Activated CD4-positive, alpha-beta T cell treated with anti-CD3 and anti-CD28 coated beads, Interleukin-2, amount 50 U/mL, for 48 hours (primary cell): ENCODE measurements around the gene PLXDC2.

Source experiments
- DNase-seq, 2 experiments: peaks; one replicate each; pipeline ENCODE4 v3.0.0-alpha.2; 2020

PLXDC2 gene

DNA sequence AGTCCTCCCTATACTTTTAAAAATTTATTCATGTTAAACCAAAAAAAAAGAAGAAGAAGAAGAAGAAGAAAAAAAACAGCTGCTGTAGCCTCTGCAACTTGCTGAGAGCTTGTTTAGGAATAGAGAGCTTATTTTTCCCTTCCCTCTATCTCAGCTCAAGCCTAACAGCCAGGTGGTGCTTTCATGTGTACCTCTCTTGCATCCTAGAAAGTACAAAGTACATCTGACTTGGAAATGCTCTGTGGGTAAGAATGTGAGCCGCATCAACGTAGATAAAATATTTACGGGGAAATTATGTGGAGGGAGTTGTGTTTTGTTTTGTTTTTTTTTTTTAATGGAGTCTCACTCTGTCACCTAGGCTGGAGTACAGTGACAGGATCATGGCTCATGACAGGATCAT is 99.6 kb downstream of the PLXDC2 start:
- DNase-seq = no peak

DNA sequence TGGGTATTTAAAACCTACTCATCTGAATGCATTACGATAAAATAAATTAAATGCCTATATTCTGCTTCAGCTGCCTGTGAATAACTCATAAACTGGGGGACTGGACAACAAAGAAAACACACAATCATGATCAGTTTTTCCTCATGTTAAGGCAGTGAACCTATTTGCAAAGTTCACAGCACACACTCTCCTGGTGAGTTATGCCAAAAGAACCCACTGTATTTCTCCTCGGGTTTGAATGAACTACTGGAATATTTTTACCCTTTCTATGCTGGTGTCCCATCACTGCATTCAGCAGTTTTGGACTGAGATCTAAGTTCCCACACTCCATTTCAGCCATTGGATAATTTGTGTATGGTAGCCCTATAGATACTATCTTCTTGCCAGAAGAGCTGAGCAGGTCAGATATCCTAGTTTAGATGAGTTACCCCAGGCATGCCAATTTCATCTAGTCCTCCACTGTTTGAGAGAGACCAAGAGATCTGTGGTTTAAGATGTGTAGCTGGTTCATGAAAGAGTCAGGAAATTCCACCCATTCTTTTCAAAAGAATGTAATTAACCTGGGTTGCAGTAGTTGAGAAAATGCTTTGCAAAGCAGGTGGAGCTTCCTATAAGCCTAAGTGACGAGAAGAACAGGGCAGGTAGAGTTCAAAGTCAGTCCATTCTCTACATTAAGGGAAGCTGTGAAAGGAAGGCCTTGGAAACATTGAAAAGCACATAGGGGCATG is 101.7 kb downstream of the PLXDC2 start:
- no peak for DNase-seq

DNA sequence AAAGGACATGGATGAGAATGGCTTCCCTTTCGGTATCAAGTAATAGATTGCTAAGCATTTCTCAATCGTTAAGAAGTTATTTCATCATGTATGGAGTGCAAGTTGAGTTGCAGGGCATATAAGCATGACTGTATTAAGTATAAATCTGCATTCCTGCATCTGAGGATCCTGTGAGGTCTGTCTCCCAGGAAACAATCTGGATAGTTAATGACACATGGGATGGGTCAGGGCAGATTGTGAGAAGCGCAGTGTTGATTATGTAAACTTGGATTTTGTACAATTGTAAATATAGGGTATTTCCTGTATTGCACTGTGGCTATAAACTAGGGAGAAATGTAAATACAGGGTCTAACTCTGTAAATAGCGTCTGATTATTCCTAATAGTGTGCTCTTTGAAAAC is 102.6 kb downstream of the PLXDC2 start:
- no peak for DNase-seq

DNA sequence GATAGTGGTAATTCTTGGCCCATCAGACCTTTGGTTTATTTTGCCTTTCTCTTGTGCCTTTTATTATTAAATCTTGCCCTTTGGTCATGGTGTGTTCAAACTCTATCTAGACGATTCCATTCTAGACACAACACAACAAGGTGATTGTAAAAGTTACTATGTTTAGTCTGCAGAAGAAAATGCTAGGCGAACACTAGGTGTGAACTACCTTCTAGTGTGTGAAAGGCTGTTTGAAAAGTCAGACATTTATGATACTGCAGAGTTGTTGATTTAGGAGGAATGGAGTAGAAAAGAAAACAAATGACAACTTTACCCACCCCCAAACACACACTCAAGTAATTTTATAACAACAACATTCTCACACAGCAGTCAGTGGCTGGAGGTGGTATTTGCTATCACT is 103.4 kb downstream of the PLXDC2 start:
- no peak for DNase-seq

DNA sequence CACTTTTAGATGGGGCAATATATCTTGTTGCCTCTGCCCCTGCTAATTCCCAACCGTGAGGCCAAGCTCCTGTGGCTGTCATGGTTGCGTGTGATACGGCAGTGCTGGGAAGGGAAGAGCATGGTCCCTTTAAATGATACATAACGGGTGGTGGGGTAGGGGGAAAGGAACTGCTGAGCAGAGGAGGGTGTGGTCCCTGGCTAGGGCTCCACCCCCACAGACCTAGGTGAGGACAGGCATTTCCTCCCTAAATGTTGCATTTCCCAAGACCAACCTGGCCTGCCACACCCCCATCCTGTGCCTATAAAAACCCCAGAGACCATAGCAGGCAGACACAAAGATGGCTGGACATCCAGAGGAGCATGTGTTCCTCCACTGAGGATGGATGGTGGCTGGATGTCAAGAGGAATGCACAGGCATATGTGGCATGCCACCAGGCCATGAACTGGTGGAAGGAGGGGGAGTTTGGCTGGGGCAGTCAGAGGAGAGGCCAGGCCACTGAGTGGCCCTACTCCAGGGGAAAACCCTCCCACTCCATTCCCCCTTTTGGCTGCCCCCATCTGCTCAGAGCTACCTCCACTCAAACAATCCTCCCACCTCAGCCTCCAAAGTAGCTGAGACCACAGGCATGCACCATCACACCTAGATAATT is 104.0 kb downstream of the PLXDC2 start:
- DNase-seq = no peak

DNA sequence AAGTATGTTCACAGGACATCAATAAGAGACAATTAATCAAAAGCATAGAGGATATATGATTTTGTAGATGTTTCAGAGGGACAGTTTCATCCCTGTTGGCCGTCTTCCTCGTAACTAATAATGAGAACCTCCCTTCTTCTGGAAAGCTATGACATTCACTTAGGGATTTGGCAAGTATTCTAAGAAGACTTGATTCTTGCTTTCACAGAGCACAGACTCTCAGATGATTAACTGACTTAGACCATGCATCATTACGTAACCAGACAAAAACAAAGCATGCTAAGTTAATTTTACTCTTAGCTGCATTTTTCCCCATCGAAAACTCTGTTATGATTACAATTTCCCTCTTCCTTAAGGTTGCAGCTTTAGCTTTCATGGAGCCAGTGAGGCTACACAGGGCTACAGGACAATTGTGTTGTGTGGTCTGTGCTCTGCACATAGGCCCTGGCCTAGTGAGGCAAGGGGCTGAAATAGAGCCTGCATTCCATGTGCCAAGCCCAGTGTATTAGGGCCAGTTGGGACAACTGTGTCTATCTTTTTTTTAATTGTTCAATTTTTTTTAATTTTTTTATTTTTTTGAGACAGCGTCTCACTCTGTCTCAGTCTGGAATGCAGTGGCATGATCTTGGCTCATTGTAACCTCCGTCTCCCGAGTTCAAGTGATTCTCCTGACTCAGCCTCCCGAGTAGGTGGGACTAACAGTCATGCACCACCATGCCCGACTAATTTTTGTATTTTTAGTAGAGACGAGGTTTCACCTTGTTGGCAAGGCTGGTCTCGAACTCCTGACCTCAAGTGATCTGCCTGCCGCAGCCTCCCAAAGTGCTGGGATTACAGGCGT is 105.3 kb downstream of the PLXDC2 start:
- DNase-seq = no peak

DNA sequence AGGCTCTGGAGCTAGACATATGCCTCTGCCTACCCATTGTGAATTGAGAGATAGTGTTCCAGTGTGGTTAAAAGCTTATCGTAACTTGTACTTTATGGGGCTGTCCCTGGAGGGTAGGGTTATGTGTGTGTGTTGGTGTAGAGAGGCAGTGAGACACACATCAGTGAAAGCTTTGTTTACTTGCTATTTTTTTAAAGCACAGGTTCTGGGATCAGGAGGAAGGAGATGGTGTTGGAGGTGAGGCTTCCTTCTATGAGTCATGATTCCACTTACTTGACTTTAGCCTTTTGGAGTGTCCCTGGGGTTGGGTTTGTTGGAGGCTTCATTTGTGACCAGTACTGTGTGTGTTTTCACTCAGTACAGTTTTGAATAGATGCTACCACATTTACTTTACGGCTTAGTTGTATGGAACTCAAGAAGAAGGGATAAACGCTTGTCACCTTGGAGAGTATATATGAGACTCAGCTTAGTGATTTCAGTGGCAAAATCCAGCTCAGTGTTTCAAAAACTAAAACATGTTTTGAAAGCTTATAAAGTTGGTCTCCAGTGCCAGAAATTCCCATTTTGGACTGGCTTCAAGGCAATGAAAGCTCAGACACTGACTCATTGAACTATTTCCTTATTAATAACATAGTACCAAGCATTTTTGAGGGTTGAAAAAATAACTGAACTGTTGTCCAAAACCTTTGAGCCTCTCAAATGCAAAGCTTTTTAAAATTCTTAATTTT is 106.2 kb downstream of the PLXDC2 start:
- DNase-seq = no peak

DNA sequence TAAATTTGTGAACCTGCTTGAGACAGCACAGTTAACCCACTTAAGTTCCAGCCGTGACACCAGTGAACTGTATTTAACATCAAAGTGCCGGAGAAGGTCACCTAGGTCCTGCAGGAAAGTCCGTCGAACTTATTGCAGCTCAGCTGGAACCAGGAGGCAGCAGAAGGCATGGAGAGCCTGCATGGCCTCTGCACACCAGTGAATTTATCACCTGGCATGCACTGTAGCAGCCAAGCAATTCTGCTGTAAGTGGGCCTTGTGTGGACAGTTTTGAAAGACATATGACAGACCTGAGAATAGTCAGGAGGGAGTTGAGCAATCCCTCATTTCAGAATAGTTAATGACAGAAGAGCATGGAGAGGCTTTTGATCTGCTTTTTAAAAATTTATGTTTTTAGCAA is 108.8 kb downstream of the PLXDC2 start:
- no peak for DNase-seq

DNA sequence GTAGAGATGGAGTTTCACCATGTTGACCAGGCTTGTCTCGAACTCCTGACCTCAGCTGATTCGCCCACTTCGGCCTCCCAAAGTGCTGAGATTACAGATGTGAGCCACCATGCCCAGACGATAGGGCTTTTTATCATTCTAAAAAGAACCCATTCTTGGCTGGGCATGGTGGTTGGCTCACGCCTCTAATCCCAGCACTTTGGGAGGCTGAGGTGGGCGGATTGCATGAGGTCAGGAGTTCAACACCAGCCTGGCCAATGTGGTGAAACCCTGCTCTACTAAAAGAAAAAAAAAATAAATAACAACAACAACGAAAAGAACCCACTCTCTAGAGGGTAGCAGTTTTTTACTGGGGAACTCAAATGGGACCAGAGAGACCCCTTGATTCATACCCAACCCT is 112.7 kb downstream of the PLXDC2 start:
- DNase-seq = no peak

DNA sequence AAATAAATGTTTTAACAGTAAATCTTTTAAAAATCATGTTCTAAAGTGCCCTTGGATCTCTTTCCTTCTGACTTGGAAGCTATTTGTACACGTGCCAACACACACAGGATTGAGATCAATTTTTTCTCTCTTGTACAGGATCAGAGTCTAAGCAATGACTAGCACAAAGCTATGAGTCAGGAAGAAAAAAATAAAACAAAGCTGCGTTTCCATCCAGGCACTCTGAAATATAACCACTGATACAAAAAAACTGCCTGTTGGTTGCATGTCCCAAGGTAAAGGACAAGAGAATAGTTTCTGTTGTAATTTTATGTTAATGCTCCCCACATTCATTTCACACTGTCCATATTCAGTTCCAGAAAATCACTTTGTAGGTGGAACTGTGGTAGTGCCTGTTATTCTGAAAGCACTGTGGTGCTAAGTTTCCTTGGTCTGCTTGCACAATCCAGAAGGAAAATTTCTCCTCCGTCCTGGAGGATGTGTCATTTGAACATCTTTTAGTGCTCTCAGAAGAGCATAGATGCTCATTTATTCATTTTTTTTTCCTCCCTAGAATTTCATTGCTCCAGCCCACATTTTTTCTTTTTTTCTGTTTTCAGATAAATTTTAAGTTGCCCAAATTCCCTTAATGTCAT is 113.4 kb downstream of the PLXDC2 start:
- DNase-seq = no peak

DNA sequence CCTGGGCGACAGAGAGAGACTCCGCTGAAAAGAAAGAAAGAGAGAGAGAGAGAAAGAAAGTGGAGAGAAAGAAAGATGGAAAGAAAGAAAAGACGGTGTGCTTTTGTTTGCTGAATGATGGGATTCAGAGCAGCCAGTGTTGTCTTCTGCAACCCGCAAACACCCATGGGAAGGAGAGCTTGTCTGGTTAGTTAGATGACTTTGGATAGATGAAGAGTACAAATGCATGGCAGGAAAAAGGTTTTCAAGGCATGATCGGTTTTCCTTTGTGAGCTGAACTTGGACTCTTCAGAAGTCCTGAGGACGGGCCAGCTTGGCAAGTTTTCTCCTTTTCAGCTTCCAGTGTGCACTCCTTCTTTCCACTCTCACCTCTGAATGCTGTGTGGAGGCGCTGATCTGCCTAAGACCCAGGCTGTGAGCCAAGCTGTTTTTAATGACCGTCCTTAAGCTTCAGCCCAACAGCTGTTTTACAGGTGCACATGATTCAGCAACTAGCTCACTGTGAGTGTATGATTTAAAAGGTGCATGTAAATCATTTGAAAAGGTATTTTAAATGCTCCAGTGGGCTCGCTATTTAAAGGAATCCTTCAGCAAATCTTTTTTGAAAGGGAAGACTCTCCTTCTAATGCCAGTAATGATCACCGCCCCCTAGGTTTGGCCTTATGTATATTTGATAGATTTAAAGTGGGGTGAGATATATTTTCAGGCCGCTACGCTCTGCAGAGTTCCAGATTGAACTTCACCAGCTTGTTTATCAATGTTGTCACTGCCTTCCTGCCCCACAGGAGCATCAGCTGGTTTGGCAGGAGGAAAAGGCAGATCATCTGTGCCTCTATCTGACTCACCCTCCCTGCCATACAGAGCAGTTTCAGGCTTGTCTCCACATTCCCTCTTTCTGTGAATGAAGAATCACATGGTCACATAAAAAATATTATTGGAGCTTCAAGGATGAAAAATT is 115.0 kb downstream of the PLXDC2 start:
- no peak for DNase-seq

DNA sequence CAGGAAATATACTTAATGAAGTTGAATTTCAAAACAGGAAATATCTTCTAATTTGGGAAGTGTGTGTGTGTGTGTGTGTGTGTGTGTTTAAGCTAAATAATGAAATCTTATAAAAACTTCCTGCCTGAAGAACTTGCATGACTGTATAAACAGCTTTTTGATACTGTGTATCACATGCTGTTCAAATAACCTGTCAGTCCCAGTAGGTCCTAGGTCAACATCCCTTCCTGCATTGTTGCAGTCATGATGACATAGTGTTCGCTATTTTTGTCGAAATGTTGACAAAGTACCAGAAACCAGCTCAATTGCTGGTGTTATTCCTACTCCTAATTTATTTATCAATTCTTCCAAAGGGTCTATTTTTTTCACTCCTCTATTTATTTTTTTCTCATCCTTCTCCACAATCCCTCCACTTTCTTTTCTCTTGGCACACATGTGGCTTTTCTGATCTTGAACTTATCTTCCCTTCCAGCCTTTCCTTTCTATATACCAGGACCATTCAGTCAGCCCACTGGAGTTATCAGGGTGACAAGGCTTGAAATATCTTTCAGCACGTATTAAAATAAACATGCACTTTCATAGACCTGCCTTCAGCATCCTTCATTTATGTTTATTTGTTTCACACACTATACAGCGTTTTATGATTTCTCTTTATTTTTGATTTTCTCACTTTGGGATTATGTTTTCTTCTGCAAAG is 115.8 kb downstream of the PLXDC2 start:
- no peak for DNase-seq

DNA sequence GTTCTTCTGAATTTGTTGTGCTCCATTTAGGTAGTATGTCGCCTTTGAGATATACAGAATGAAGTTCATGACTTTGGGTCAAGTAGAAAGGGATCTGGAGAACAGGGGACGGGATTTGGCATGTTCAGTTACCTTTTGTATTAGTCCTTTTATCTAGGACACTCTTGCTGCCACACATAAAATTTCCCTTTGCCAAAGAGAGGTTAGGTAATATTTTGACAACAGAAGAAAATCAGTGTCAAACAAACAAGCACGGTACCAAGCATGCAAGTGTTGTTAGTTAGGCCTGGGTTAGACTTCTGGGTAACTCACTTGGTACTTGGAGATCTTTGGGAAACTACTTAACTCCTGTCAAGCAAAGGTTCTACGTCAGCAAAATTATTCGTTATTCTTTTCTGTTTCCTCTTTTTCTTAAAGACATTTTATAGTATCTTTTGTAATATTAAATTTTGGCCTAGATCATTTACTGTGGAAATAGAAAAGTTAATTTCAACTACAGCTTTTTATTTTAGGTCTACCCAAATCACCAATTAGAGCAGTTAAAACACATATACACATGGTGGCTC is 116.7 kb downstream of the PLXDC2 start:
- DNase-seq = no peak

DNA sequence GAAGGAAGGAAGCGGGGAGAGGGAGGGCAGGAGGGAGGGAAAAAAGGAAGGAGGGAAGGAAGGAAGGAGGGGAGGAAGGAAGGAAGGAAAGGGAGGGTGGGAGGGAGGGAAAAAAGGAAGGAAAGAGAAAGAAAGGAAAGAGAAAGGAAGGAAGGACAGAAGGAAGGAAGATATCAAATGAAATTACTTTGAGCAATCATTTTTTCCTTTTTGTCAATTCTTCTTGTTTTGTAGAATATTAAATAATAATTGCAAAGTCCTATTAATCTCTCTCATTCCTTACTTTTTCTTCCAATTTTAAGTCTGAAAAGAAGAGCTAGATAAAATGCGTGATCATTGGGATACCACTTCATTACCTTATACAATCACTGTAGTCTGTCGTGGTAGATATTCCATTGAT is 117.5 kb downstream of the PLXDC2 start:
- no peak for DNase-seq

DNA sequence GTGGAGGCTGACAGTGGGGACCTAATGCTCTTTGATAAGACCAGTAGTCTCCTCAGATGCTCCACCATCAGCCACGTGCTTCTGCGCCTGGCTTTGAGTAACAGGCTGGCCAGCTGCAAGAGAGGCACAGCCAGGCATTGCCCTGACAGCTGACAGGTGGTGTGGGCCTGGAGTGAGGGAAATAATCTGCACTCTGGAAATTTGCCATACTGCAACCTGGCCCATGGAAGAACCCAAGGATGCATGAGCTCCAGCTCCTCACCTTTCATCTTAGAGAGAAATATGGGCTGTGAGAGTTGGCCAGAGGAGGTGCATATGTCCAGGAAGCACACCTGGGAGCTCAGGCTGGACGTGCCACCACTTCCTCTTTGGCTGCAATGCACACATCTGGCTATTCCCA is 118.9 kb downstream of the PLXDC2 start:
- no peak for DNase-seq

DNA sequence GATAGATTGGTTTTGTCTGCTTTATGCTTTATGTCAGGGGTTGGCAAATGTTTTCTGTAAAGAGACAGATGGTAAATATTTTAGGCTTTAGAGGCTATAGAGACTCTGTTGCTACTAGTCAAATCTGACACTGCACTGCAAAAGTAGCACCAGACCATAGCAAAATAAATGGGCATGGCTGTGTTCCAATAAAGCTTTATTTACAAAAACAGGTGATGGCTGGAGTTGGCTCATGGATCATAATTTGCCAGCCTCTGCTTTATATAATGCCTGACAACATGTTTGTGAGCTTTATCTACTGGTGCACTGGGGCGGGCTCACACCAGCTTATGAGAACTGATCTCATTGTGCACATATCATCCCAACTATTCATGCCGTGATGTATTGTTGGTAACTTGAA is 120.1 kb downstream of the PLXDC2 start:
- DNase-seq = no peak

DNA sequence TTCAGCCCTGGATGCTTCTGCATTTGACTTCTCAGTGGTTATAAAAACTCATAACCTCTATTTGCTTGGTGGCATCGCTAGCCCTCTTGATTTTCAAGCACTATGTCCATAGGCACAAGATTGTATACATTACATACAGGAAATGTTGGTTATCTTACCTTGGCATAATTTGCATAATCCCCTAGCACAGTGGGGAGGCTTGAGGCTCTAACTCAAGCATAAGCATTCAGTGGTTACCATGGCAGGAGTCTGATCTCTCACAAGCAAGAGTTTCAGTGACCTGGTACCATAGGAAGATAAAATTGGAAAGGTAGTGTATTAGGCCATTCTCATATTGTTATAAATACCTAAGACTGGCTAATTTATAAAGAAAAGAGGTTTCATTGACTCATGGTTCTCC is 121.8 kb downstream of the PLXDC2 start:
- DNase-seq = no peak

DNA sequence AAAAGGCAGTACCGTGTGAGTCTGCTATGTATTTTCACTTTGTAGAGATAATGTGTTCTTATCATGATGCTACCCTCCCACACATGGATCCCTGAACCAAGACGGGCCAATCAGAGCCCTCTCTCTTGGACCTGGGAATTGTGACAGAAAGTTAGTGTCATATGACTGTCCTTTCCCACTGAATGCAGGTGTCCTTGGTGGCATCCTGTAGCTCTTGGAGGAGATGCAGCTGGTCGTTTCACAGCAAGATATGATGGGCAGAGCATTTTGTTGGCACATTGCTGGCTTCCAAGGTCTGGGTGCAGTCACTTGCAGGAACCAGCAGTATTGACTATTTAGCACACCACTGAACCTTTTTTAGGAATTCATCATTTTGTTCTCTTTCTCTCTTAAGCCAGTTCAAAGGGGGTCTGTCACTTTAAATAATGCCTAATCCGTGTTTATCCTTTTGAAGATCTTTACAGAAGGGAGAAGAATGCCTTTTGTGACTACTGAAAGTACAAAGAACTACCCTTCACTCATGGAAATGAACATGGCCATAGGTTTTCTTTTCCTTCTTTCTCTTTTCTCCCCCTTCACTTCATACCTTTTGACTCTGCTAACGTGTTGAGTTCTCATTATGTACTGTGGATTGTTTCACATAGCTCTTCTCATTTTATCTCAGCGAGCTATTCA is 125.1 kb downstream of the PLXDC2 start:
- no peak for DNase-seq

DNA sequence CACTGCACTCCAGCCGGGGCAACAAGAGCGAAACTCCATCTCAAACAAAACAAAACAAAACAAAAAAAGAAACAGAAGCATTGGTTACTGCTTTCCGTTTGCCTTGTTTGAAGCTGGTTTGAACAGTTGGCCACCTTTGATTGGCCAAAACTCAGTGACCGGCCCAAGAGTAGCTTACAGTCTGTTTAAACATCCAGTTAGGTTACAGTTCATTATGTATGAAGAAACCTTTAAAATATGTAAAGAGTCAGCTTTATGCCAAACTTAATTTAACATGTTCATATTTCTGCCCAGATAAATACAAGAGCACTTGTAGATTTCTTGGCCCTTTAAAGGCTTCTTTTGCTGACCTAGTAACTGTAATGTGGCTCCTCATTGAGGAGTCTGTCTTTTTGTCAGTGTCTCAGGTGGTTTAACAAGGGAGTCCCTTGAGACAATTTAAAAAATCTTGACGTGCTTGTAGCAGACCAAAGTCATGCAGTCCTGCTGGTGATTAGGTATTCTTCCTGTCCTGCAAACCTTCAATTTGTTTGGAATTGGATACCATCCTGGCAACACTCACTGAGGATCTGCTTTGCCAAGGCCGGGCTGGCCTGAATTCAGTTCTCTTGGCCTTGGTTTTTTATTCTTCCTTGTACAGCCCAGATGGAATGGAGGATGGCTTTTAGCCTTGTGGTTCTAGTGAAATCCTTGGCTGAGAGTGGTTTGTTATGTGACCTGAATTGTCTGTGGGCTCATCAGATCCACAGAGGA is 128.9 kb downstream of the PLXDC2 start:
- no peak for DNase-seq
